Right lung (tissue), 5 donors: Measurements from ENCODE around the gene PRLR. TPM values are rescaled to one million over a fixed set of nuclear protein-coding genes. Genes with fewer than 3 reads are reported as not detected.
"Not testable (repeated sequence)": the region's sequence is repeated elsewhere in the genome, so short reads cannot be mapped to it uniquely, and the experiment has no call there.

Source experiments
- DNase-seq, 2 donors: peaks; one replicate each; pipeline ENCODE4 v3.0.0-alpha.2; 2013
- polyA plus RNA-seq, 5 donors: library from polyadenylated mRNA; unstranded; fragments of 120-200 nt; gene quantifications; one replicate each; pipeline versions ENCODE4 v1.2.1 to v1.2.3, GENCODE V29; 2013; ENCODE audit warnings: inconsistent platforms in 1 of 5, low replicate concordance in 1 of 5; ENCODE audit not compliant: insufficient read length in 5 of 5, insufficient read depth in 1 of 5

Gene PRLR
- polyA plus RNA-seq, 5 donors = 1.7 to 3.0 (median 2.3) TPM

DNA sequence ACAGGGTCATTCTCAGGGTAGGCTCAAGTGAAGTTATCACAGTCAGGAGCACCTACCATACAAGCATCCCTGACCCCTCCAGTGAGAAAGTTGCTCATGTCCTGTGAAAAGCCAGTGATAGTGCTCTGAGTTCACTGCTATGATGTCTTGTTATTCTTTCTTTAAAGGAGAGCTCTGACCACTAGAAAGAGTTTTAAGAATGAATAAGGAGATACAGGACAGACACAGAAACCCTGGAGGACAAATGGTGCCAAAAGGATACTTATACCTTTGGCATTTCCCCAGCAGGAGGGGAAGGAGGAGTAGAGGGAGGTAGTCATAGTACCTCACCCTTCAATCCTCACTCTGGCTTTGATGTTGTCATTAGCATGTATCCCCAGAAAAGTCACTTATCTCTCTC is 98.6 kb downstream of the PRLR start:
- no peak for DNase-seq

DNA sequence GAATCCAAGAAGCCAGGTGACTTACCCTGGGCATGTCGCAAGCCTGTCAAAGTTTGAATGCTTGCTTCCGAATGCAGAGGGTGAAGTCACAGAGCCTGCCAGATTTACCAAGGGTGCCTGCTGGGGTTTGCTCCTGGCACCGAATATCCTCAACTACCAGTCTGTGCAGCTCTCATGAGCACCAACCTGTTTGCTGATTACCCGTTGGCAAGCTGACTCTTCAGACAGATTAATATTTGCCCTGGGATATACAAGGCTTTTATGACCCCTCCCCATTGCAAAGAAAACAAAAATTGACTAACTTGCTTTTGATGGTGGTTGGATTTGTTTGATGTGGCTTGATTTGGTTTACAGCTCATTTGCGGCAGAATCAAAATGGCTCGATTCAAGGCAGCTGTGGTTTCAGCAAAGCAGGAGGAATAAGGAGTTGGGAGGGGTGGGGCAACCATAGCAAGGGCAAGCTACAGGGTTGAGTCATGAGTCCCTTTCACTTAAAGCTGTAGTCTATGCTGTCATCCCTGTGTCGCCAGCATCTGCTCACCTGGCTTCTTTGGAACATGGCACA is 100.3 kb downstream of the PRLR start:
- DNase-seq = no peak

DNA sequence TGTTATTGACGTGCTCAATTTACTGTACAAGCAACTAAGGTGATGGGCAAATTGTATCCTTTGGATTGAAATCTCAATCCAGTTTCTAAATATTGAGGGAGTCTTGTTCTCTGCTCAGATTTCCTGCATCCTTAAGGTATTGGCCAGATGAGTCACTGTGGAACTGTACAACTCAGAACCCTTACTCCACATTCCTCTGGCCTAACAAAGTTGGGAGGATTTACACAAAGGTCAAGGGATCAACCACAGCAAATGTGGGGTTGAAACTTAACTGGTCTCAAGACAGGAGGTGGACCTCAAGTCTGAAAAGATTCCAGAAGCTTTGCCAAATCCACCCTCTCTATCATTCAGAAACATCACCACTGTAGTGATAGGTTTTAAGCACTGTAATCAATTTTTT is 101.0 kb downstream of the PRLR start:
- DNase-seq = no peak

DNA sequence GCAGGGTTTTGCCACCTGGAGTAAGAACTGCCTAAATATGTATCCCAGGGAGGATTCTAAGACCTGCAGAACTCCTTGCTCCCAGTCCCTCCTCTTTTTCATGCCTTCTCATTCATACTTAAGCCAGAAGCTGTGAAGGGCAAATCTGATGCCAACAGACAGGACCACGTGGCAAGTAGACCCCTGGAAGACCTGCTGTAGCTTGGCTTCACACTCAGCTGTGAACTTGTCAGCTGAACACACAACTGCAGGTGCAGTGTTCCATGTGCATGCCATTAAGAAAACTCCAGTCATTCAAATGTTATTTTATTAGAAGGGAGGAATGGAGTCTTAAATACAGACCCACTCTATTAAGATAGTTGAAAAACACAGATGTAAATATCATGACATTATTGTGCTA is 103.3 kb downstream of the PRLR start:
- DNase-seq = no peak

DNA sequence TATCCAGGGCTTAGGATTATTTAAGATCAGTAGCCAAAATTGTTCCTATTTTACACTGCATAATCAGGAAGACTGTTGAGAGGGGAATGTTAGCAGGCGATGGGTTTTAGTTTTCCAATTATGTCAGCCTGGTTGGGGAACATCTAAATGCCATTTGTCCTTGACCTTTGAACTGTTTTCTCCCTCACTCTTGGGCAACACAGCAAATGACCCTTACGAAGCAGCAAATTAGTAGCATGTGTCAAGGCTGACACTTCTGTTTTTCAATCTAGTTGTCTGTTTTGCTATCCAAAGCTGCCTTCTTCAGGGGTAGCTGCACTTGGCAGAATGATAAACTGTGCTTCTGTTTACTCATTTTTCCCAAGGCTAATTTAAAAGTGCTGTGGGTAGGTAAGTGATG is 104.5 kb downstream of the PRLR start:
- no peak for DNase-seq

DNA sequence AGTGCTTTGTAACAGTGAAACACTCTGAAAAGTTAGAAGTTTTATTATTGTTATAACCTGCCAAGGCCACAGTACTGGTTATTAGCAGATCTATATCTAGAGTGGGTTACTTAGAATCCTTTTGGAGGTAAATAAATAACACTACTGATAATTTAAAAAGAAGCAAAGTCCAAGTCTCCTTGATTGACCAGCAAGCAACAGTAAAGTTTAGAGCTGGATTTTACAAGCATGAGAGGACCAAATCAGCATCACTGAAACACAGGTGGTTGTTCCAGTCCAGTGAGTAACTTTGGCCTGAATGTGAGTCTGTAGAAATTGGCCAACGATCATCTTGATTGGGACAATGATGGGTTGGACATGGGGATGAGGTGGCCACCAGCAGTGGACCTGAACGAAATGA is 105.4 kb downstream of the PRLR start:
- DNase-seq = no peak

DNA sequence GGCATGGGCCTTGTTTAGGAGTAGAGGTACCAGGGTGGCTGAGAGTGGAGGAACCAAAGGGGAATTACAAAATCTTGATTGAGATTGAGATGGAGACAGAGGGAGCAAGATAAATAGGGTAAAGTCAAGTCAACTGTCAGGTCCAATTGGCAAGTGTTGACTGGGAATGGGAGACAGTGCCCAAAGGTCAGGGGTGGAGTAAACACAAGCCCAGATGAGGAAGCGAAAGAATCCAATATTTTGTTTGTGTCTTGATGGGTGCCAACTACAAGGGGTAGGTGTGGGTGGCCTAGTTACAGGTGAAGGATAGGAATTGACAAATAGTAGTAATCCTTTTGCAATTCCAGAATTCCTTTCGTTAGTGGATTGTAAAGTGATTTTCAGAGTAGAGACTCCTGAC is 107.5 kb downstream of the PRLR start:
- no peak for DNase-seq

DNA sequence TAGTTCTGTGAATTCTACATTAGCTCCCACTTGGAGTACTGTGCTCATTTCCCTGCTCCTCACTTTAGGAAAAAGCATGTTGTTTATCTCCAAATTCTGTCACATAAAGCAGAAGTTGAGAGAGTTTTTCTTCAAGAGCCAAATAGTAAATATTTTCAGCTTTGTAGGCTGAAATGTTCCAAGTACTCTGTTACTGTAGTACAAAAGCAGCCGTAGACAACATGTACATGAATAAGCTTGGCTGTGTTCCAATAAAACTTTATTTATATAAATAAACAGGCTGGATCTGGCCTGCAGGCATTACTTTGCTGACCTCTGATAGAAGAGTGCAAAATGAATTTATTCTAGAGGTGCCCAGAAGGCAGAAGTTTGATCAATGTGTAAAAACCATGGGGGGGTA is 109.6 kb downstream of the PRLR start:
- DNase-seq = peak; percentile 42 to 47

DNA sequence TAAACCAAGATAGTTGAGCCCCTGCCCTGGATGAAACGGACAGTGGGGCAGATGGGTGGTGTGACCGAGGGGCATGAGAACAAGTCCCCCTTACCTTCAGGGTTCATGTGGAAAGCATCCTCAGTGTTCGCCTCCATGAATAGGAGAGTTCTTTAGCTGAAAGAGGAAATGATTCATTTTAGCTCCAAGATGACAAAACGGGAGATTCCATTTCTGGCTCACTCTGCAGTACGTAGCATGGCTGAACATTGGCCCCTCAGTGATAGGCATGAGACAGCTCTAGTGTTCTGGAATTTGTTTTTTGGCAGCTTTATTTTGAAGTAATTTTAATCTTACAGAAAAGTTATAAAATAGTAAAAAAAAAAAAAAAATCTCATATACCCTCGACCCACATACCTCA is 112.3 kb downstream of the PRLR start:
- no peak for DNase-seq

DNA sequence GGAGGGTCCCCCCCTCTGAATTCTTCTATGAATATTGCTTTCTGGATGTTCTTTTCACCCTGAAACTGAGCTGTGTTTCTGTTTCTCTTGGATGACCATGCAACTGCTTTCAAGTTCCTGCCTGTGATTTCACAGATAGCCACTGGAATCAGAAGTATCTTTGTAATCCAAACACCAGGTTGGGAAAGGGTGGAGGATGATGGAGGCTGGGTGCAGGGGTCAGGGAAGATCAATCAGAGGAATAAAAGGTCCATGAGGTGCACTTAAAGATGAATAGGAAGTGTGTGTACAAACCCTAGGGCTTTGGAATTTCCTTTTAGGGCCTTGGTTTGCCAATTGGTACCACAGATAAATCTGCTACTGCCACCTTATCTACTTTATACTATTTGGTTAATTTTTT is 114.4 kb downstream of the PRLR start:
- DNase-seq = no peak

DNA sequence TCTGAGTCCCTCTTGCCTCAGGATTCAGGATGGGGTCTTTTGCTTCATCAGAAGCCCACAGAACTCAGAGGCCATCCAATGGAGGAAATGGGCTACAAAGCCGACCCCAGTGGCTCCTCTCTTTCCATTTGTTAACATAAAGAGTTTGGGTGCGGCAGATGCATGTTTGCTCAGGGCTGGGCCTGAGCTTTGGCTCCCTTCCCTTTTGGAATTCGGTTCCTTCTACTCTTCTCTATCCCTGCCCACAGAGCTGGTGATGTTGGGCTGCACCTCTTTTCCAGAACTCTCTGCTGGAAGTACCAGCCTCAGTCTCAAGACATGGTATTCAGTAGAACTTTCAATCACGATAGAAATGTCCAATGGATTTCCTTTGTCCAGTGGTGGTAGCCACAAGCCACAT is 115.6 kb downstream of the PRLR start:
- no peak for DNase-seq

DNA sequence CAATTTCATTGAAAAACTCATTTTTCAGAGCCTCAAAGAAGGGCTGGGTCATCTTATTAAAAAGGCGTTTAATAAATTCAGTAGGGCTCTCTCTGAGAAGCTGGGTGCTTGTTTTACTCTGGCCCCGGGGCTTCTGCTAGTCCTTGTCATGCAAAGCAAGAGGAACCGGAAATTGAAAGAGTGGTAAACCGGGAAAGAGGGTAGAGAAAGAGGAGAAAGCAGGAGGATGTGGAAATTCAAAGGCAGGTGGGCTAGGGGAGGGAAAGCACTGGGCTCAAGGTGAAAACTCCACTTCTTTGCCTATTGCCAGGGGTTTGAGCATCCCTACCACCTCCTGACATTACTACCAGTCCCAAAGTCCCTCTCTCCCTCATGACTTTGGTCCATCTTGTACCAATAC is 118.0 kb downstream of the PRLR start:
- no peak for DNase-seq

DNA sequence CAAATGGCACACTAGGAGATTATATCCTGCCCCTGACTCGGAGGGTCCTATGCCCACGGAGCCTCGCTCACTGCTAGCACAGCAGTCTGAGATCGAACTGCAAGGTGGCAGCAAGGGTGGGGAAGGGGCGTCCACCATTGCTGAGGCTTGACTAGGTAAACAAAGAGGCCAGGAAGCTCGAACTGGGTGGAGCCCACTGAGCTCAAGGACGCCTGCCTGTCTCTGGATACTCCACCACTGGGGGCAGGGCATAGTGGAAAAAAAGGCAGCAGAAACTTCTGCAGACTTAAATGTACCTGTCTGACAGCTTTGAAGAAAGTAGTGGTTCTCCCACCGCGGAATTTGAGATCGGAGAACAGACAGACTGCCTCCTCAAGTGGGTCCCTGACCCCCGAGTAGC is 125.7 kb downstream of the PRLR start:
- not testable (repeated sequence) for DNase-seq

DNA sequence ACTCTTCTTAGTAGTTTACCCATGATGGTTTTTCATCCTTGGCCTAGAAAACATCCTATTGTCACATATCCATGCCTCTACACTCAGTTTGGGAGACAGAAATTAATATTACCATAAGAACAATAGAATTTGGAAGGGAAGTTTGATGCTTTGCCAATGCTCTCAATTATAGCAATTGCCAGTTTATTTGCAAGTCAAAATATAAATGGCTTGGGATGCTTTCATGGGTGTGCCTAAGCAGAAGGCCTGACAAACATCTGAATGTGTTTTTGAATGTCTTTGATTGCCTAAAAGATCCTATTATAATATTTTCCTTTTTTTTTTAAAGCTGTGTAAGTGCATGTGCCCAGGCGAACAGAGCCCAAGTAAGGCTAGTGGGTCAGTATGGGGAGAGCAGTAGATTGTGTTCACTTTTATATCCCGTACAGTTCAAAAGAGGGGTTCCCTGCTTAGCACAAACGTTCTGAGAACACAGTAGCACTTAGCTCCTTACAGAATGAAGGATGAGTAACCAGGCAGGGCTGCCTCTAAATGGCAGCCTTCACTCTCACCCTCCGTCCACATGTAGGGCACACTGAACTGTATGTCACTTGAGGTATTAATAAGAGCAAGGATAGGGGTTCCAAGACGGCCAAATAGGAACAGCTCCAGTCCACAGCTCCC is 126.5 kb downstream of the PRLR start:
- no peak for DNase-seq

DNA sequence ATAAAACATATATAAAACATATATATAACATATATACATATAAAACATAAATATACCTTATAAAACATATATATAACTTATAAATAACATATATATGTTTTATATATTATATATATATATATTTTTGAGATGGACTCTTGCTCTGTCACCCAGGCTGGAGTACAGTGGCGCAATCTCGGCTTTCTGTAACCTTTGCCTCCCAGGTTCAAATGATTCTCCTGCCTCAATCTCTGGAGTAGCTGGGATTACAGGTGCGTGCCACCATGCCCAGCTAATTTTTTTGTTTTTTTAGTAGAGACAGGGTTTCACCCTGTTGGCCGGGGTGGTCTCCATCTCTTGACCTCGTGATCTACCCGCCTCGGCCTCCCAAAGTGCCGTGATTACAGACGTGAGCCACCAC is 128.6 kb downstream of the PRLR start:
- DNase-seq = not testable (repeated sequence)

DNA sequence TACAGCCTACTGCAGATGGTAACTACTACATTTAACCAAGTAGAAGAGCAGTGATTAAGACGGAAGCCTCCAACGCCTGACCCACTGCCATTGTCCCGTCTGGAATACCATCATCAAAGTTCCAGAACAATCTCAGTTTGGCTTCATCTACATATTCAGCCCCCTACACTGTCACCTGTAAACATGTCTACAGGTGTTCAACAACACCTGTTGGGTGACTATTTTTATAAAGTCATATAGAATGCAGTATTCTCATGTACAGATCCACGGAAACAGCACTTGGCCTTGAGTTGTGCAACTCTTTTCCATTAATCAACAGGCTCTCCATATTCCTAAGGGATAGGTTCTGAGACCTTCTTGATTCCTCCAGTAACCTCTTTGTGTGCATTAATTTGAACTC is 129.3 kb downstream of the PRLR start:
- DNase-seq = no peak

DNA sequence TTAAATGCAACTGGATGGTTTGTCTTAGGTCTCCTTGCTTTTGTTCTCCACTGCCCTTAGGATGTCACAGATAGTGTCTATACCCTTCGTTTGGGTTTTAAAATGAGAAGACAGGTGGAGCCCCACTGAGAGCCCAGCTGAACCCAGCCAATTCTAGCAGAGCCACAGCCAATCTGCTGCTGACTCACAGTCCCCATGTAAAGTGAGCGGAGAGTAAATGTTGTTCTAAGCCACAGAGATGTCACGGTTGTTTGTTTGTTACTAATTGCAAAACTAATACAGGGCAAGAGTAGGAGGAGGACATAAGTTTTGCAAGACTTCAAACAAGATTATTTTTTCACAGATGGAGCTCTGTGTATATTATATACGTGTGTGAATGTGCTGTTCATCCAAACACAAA is 132.1 kb downstream of the PRLR start:
- no peak for DNase-seq

DNA sequence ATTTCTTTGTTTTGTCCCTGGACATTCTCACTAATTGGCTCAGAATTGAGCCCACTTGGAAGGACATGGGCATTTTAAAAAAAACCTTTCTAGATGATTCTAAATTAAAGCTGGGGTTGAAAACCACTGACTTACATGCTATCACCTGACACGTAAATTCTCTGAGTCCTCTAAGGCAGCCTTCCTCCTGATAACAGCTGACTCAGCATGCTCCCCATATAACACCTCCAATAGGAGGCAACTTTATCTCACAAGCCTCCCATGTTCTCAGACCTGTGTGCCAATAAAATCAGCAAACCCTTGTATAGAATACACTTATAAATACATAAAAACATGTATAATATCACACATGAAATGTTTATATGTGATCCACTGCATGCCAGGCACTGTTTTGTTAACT is 133.4 kb downstream of the PRLR start:
- no peak for DNase-seq

DNA sequence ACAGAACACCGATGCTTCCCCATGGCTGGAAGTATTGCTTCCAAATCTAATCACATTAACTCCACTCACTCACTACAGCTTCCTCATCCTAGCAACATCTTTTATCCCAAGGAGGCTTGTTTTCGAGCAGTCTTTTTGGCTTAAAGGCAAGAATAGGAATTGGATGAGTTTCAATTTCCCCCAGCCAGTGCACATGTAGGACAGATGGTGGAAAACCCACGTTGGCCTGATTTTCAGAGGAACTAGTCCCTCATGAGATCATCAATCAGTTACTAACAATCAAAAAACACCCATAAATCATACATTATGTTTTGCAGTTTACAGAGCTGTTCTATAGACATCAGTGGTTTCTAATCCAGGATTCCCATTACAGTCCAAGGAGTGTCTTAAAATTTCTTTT is 134.1 kb downstream of the PRLR start:
- DNase-seq = no peak

DNA sequence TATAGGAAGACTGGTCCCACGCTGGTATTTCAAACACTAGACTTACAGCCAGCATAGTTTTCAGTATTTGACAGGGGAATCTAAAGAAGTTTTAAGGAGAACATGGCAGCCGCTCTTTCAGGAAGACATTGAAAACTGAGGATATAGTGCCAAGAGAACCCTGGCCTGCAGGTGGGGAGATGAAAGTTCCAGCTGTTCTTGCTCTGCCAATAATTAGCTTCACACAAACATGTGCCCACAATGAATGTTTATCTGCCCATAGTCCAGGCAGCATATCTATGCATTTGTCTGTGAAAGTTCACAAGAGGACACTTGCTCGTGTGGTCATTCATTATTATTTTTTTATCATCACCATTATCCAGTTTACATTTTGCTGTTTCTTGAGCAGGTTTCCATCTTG is 134.9 kb downstream of the PRLR start:
- no peak for DNase-seq

DNA sequence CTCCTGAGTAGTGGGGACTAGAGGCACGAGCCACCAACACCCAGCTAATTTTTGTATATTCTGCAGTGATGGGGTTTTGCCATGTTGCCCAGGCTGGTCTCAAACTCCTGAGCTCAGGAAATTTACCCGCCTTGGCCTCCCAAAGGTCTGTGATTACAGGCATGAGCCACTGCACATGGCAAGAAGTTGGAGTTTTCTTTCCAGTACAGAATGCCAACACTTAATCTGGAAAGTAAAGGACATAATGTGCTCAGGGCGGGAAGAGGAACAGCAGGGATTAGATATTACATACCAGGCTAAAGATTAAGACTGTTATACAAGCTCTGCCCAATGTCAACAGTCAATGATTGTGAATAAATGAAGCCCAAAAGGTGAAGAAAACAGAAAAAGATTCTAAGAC is 135.3 kb downstream of the PRLR start:
- DNase-seq = no peak

DNA sequence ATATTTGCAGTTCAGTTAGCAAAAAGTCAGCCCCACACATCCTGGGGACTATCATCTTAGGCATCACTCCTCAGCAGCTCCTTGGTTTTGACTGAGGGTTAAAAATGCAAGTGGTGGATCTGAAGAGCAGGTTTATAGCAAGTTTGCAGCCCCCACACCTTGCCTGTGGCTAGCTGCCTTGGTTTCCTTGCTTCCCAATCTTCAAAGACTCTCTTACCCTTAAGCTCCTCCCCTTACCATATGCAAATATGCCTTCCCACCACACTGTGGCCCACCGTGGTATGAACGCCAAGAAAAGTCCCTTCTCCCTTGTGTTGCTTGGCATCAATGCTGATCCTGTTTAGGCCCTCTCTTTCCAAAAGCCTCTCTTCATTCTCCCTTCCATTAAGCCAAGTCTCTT is 137.6 kb downstream of the PRLR start:
- DNase-seq = no peak

DNA sequence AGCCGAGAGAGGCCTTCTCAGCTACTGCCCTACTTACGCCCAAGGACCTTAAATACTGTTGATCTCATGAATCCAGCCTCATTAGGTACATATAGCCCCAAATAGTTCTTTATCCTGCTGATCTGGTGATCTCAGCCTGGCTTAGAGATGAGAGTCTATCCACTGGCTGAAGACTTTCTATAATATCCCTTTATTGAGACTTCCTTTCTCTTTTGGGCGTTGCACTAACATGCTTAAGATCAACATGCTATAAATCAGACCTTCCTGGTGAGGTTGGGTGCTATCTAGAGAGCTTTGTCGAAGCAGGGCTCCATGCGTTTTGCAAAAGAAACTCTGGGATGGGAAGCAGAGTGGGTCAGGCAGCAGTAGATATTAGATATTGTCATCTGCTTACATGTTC is 138.6 kb downstream of the PRLR start:
- no peak for DNase-seq
